DMS153 treated with DMSO at 0.1 percent for 48 hours (cell line): ENCODE results near the gene LITAF.
A peak's percentile ranks its signal among the peaks of the same experiment; 100 is the strongest.
"Not testable (repeated sequence)": the region's sequence is repeated elsewhere in the genome, so short reads cannot be mapped to it uniquely, and the experiment has no call there.

Experiments used
- DNase-seq: peaks from one replicate; lab custom pipeline; 2025; ENCODE audit not compliant: unreplicated experiment; lab: John Stamatoyannopoulos, UW

The LITAF gene

DNA sequence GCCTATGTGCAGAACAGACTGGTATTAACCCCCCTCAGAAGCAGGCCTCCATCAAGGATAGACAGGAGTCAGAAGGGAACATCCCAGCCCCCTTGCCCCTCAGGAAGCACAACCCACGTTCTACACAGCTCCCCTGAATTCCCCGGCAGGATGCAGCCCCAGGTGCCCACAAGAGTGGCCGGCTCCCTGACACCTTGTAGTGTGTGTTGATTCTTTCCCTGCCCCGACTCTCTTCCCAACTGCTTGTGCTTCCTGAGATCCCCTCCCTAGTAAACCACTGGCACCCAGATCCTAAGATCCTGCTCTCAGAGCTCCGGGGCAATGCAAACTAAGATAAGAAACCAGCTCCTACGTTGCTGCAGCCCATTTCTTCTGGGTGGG, 34.8 kb upstream of the LITAF start:
- no peak for DNase-seq

DNA sequence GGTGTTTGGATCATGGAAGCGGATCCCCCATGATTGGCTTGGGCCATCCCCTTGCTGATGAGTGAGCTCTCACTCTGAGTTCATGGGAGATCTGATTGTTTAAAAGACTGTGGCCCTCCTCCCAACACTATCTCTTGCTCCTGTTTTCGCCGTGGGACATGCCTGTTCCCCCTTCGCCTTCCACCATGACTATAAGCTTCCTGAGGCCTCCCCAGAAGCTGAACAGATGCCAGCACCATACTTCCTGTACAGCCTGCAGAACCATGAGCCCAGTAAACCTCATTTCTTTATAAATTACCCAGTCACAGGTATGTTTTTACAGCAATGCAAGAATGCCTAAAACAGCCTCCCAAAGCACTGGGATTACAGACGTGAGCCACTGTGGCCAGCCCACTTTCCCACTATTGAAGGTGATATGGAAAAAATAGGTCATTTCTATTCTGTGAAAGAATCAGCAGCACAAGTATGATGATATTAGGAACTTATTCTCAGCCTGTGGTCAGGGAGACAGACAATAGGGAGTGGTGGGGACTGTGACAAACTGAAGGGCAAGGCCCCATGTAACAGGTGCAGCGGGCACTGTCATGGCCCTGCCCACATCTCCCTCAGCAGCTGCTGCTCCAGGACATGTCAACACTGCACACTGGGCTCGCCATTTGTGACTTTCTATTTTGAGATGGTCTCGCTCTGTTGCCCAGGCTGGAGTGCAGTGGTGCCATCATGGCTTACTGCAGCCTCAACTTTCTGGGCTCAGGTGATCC, 33.7 kb upstream of the LITAF start:
- no peak for DNase-seq

DNA sequence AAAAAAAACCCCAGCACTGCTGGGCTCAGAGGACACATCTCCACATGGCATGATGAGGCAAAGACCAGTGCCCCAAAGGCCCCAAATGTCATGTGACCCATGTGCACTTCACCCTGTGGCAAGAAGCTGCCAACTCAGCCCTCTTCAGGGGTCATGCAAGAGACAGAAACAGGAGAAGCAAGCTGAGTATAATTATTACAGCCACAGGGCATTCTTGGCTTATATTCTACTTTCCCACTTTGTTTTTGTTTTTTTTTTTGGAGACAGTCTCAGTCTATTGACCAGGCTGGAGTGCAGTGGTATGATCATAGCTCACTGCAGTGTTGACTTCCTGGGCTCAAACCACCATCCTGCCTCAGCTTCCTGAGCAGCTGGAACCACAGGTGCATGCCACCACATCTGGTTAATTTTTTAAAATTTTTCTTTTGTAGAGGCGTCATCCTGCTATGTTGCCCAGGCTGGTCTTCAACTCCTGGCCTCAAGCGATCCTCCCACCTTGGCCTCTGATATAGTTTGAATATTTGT, 32.7 kb upstream of the LITAF start:
- no peak for DNase-seq

DNA sequence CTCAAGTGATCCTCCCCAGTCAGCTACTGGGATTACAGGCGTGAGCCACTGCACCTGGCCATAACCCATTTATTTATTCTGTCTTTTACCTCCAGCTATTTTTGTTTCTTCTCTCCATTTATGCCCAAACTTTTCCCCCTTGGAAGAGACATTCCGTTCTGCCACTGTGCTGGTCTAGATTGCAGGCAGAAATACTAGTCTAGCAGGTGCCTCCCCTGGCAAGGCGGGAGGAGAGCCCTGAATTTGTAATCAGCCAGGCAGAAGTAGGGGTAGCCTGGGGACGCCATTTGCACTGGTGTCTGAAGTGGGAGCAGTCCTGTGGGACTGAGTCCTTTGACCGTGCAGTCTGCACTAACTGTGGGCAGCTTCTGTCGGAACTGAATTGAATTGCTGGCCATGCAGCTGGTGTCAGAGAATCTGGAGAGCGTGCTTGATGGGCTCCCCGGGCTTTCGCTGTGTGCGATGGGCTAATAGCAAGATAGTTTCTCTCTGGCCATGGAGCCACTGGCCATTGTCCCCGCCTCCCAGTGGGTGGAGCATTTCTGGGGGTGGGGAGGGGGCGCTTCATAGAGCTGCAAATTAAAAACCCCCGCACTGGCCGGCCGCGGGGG, 31.5 kb upstream of the LITAF start:
- no peak for DNase-seq

DNA sequence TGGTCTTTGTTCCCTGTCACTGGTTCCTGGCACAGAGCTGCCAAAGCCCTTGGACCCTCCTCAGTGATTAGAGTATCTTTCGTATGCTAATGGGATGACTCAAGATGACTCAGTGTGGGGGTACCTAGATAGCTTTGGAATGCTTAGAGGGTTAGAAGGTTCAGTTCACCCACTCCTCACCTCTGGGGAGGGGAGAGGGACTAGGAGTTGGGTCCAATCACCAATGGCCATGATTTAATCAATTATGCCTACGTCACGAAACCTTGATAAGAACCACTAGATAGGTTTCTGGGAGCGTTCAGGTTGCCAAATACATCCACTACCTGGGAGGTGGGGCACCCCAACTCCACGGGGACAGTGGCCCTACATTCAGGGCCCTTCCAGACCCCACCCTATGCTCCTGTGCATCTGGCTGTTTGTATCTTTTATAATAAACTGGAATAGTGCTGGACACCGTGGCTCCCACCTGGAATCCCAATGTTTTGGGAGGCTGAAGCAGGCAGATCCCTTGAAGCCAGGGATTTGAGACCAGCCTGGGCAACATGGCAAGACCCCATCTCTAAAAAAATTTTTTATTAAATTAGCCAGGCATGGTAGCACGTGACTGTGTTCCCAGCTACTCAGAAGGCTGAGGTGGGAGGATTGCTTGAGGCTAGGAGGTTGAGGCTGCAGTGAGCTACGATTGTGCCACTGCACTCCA, 29.2 kb upstream of the LITAF start:
- no peak for DNase-seq

DNA sequence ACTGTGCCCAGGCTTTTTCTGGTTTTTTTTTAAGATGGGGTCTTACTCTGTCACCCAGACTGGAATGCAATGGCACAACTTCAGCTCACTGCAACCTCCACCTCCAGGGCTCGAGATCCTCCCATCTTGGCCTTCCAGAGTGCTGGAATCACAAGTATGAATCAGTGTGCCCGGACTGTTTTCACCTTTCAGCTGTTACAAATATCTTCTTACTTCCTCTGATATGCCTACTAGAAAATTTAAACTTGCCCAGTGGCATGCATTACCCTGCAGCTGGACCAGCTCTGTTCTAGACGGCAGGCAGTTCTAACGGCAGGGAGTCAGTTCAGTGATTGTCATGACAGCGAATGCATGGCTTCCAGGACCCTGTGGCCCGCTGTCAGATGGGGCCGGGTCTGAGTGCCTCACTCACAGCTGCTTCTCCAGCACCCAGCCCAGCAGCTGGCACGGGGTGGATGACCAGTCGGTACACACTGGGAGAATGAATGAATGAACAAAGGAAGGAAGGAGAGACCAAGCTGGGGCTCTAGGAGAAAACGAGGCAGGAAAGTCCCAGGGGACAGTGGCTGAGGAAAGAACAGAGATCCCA, 28.0 kb upstream of the LITAF start:
- DNase-seq: no peak

DNA sequence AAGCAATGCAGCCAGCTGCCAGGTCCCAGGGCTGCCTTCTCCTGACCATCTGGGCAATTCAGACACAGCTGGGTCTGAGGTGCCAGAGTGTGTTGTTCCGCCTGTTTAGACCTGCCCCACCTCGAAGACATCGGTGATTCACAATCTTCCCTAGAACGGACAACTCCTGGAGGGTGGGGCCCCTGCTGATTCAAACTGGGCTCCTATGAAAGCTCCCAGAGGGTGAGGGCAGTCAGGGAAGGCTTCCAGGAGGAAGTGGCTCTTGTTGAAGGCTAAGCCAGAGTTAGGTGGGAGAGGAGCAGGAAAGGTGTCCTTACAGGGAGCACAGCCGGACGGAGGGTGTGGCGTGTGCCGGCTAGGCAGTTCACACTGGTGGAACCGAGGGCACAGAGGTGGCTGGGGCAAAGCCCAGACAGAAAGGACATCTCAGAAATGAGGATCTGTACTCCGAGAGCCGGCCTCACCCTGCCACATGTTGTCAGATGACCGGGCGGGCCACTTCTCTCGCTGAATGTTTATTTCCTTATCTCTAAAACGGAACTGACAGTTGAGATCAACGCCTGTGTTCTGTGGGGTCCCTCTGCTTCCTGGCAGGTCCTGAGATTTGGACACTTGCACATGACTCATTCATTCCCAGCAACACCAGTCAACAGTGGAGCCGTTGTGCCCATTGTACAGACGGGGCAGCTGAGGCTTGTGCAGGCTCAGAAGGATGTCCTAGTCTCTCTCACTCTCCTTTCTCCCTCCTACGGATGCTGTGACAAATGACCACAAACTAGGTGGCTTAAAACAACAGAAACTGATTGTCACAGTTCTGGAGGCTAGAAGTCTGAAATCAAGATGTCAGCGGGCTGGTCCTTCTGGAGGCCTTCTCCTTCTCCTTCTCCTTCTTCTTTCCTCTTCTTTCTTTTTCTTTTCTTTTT, 26.9 kb upstream of the LITAF start:
- DNase-seq: no peak

DNA sequence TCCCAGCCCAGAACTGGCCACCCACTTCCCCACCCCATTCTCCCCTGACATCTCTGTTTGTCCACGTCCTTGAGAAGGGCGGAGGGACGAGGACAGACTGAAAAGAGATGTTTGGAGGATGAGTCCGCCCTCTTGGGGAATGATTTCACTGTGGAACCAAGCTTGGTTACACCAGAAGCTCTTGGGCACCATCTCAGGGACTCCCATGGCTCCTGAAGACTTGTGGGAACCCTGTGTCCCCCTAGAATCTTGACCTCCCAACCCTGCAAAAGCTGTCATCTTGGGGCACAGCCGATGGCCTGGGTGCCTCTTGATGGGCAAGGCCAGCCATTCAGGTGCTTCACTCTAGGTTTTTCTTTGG, 25.9 kb upstream of the LITAF start:
- DNase-seq: no peak

DNA sequence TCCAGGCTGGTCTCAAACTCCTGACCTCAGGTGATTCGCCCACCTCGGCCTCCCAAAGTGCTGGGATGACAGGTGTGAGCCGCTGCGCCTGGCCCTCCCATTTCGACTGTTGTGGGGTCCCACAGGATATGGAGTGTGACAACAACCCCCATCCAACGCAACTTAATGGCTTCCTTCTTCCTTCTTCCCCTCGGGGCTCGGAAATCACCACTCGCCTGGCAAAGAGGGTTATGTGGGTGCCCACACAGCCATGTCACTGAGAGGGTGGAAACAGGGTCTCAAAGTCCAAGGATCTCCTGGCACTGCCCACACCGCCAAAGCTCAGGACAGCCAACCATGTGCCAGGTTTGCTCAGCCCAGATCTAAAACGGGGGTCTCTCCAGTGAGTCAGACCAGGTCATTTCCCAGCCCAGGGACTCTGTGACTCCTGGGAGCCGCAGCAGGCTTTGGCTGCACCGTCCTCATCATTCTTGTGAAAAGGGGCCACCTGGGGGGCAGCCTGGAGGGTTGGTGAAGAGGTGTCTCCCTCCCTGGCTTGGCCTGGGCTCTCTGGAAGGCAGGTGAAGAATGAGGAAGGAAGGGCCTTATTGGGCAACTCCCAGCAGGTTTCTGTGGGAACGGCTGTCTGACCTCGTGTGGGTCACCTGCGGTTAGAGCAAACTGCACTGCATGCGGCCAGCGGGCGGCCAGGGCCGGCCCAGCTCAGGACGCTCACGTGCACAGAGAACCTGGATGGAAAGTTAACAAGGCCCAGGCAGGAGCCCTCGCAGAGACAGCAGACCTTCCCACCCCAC, 25.3 kb upstream of the LITAF start:
- DNase-seq: no peak

DNA sequence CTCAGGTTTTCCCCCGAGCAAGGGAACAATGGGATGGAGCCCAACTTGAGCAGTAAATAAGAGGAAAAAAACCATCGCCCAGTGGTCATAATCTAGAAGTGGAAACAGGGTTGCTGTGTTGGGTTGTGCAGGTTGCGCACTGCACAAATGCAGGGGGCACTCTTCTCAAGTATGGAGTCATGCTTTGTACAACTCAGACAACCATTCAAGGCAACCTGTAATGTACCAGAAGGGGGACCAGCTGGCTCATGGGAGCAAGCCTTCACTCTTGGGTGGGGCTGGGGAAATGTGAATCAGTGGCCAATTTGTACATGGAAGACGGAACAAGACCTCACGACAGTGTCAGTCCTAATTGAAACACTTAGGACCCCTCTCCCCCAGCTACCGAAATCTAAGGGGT, 23.9 kb upstream of the LITAF start:
- DNase-seq: no peak

DNA sequence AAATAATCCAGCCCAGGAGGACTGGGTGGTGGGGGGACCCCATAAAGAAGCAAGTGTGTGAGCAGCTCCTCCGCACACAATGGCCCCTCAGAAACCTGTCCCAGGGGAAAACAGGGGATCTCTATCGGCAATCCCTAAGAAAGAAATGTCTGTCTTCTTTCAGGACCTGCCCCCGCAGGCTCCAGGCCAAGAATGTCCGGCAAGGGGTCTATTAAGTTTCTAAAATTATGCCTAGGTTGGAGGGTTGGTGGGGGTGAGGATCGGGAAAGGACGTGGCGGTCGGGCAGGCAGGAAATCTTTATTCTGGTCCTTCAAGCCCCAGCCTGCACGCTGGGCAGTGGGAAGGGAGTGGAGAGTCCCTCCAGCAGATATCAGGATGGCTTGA, 23.4 kb upstream of the LITAF start:
- no peak for DNase-seq

DNA sequence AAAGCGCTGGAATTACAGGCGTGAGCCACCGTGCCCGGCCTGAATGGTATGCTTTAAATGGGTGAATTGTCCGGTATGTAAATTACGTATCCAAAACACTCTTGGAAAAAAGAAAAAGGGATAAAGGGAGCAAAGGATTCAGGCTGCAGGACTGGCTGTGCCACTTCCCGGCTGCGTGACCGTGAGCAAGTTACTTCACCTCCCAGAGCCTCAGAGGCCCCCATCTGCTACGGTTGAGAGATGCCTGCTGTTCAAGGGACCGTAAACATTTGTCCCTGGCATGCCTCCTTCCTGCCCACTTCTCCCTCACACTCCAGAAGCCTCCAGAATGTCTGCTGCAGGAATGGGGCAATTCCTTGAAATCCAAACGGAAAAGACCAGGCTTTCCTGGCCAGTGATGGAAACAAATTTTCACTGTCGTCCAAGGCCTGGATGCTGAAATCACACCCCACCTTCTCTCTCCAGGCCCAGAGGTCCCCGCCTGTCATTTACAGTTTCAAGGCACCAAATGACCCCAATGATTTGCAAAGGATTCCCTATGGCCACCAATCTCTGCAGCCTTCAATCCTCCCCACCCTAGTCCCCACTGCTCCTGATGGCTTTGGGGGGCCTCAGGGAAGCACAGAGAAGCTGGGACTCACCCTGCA, 22.9 kb upstream of the LITAF start:
- DNase-seq: no peak

DNA sequence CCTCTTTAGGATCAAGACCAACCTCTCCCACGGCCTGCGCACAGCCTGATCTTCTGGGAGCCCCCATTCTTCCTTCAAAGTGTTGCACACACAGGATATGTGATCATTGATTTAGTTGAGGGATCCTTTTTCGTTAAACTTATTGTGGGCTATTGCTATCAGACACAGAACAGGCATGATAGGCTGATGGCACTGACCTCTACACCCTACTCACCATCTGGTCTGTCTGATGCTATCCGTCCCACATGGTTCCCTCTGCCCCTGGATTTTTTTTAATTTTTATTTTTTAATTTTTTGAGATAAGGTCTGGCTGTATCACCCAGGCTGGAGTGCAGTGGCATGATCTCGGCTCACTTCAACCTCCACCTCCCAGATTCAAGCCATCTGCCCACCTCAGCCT, 19.2 kb upstream of the LITAF start:
- no peak for DNase-seq

DNA sequence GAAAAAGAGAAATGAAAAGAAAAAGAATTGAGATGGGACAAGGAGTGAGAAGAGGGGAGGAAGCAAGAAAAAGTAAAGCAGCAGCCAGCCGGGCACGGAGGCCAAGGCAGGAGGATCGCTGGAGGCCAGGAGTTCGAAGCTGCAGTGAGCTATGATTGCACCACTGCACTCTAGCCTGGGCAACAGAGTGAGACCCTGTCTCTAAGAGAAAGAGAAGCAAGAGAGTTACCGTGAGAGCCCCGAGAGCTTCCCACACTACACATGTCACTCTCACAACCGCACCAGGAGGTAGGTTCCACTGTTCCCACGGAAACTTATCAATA, 18.8 kb upstream of the LITAF start:
- no peak for DNase-seq

DNA sequence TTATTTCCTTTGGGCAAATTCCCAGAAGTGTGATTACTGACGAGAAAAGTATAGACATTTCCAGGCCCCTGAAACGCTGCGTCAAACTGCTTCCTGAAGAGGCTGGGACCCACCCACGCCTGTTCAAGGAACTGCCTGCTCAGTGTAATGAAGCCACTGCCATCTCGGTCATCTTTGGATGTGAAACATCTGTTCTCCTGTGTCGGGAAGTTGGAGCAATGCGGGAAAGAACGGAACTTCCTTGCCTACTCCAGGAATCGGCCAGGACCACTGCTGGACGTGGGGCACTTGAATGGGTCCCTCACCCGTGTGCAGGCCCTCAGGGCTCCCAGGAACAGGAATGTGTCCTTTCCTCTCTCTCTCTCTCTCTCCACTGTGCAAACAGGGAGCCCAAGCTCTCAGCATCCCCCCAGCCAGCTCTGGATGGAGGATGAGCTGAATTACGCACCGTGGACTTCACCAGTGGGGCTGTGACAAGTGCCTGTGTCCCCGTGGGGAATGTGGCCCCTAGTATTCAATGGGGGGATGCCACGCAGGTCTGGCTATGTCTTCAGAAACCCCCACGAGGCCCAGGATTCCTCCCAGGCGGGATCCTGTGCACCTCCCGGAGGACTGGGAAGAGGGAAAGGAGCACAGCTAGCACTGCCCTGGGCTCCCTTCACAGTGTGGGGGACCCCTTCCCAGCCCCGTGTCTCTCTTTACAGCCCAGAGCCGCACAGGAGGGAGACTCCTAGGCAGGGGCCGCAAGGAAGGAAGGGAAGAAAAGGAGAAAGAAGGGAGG, 18.3 kb upstream of the LITAF start:
- DNase-seq: no peak

DNA sequence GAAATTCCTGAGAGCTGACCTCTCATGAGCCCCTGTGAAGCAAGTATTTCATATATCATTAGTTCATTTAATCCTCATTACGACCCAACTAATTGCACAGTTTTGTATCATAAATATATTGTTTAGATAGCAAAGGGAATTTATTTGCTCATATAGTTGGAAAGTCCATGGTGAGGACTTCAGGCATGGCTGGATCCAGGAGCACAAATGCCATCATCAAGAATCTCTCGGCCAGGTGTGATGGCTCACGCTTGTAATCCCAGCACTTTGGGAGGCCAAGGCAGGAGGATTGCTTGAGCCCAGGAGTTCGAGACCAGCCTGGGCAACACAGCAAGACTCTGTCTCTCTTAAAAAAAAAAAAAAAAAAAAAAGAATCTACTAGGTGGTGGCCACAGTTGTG, 17.6 kb upstream of the LITAF start:
- DNase-seq: not testable (repeated sequence)

DNA sequence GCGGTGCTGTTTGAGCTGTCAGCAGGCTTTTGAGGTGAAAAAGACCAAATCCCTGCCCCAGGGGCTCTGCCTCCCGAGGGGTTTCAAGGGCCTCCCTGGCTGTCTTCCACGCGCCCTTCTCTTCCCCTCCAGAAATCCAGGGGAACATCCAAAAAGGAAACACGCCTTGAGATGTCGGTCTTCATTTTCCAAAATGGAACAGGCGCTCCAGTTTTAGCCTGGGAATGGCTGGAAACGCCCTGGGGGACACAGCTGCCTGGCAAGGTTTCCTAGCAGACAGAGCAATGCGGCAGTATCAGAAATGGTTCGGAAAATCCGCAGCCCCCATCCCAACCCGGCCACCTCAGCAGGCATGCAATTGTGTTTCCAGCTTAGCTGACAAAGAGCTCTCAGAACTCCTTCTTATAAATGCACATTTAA, 16.6 kb upstream of the LITAF start:
- DNase-seq: no peak

DNA sequence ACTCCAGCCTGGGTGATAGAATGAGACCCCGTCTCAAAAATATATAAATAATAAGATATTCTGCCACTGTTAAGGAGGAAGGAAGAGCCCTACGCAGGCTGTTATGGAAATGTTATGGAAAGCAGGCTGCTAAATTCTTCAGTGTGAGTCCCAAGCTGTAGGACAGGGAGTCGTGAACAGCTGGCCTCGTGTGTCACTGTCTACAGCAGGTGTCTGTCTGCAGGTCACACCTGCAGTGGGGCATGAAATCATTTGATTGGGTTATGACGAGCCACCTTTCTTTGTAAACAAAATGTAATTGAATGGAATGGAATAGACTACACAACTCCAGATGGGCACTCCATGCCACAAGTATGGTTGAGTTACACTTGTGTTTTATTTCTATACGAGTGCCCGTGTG, 15.6 kb upstream of the LITAF start:
- DNase-seq: peak; percentile 76

DNA sequence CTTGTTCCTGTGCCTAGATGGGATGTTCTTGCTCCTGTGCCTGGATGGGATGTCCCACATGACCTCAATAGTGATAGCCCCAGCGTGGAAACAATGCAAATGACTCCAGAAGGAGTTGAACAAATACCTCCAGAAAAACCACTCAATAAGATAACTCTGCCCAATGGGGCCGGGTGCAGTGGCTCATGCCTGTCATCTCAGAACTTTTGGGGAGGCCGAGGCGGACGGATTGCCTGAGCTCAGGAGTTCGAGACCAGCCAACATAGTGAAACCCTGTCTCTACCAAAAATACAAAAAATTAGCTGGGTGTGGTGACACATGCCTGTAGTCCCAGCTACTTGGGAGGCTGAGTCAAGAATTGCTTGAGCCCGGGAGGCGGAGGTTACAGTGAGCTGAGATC, 15.2 kb upstream of the LITAF start:
- no peak for DNase-seq
